ENCODE results near the gene OR4F3. TPM values are rescaled to one million over a fixed set of nuclear protein-coding genes. Genes with fewer than 3 reads are reported as not detected.
"Not testable (repeated sequence)": the region's sequence is repeated elsewhere in the genome, so short reads cannot be mapped to it uniquely, and the experiment has no call there.

The OR4F3 gene
- total RNA-seq (2014; rRNA removed; shearing (Covaris generic)): not detected in 2 replicates

GRCh38 chr5:181366968-181367367 is at the start of gene OR4F3:
TSS of gene OR4F3 (plus strand) at chr5:181367268.
- not testable (repeated sequence) for DNase-seq (ENCODE audit: low spot score)

Other genes starting within 250 kb of the OR4F3 start
- gene OR2V1, start 236.1 kb upstream of the OR4F3 start, total RNA-seq (2014; rRNA removed; shearing (Covaris generic)): not detected in 2 replicates
- not detected in 2 replicates for gene OR2V2, start 219.7 kb upstream of the OR4F3 start, total RNA-seq (2014; rRNA removed; shearing (Covaris generic))
- 19.0 and 29.8 TPM in 2 replicates for gene TRIM7, start 162.1 kb upstream of the OR4F3 start, total RNA-seq (2014; rRNA removed; shearing (Covaris generic))
- 10.3 and 18.2 TPM in 2 replicates for gene TRIM41, start 144.0 kb upstream of the OR4F3 start, total RNA-seq (2014; rRNA removed; shearing (Covaris generic))
- gene RACK1, start 123.4 kb upstream of the OR4F3 start, total RNA-seq (2014; rRNA removed; shearing (Covaris generic)): 2,696 and 2,799 TPM in 2 replicates
- gene TRIM52, start 106.1 kb upstream of the OR4F3 start, total RNA-seq (2014; rRNA removed; shearing (Covaris generic)): 8.5 and 13.2 TPM in 2 replicates

Data from A172 (cell line).